Stimulated activated CD8-positive, alpha-beta memory T cell treated with anti-CD3 and anti-CD28 coated beads, Interleukin-2, amount 100 ng/mL, for 1 hour (primary cell): Measurements from ENCODE around the gene MICAL3.
"Not testable (repeated sequence)": the region's sequence is repeated elsewhere in the genome, so short reads cannot be mapped to it uniquely, and the experiment has no call there.

Experiments used
- DNase-seq, 2 donors: peaks; one replicate each; pipeline ENCODE4 v3.0.0-alpha.2; 2020; ENCODE audit warnings: low read depth in 2 of 2

The MICAL3 gene

GRCh38 chr22:17764036-17764435, 260.3 kb downstream of the MICAL3 start:
- DNase-seq, result no peak

DNA sequence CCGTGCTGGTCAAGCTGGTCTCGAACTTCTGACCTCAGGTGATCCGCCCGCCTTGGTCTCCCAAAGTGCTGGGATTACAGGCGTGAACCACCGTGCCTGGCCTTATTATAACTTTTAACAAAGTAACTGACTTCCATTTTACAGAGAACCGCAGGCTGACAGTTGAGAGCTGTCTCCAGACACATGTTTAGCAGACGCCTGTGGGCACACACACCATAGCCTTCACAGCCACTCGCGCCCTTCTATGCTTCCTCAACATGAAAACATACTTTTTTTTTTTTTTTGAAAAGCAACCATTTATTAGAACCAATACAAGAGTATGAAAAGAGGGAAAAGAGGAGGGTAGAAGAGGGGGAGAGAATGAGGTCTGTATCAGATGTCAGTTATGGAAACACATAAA, 260.9 kb downstream of the MICAL3 start:
- DNase-seq, result not testable (repeated sequence)

DNA sequence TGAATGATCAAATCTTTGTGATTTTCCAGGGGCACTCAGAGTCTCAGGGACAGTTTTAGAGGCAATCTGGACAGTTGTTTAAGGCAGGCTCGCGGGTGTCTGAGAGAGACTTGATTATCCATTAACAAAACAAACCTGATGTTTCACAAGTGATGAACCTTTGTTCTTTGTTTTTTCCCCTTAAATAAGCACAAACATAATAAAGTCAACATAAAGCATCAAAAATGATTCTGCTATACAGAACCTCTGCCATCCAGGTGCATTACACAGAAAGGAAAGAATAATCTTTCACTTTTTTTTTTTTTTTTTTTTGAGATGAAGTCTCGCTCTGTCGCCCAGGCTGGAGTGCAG, 263.2 kb downstream of the MICAL3 start:
- DNase-seq, result no peak

GRCh38 chr22:17754233-17754925, 270.0 kb downstream of the MICAL3 start:
- DNase-seq, result no peak

DNA sequence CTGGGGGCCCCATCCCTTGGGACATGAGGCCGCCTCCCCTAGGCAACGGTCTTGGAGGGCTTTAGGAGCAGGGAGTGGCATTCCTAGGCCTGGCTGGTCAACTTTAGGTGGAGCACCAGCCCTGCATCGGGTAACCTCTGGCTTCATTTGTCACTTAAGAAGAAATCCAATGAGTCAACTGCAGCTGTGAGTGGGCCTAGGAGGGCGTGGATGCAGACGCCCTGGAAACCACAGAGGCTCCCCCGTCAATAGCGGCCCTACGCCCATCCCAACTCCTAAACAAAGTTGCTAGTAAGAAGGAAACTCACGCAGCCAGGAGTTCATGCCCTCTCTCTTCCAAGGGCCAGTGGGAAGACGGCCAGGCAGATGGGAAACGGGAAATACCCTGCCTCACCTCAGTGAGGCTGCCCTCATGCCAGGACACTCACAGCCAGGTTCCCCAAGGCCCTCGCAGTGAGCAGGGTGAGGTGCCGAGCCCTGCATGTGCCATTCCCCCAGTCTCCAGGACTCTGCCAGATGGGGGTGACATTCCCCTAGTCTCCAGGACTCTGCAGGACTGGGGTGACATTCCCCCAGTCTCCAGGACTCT, 270.9 kb downstream of the MICAL3 start:
- no peak for DNase-seq

GRCh38 chr22:17751596-17751995, 272.8 kb downstream of the MICAL3 start:
- no peak for DNase-seq

DNA sequence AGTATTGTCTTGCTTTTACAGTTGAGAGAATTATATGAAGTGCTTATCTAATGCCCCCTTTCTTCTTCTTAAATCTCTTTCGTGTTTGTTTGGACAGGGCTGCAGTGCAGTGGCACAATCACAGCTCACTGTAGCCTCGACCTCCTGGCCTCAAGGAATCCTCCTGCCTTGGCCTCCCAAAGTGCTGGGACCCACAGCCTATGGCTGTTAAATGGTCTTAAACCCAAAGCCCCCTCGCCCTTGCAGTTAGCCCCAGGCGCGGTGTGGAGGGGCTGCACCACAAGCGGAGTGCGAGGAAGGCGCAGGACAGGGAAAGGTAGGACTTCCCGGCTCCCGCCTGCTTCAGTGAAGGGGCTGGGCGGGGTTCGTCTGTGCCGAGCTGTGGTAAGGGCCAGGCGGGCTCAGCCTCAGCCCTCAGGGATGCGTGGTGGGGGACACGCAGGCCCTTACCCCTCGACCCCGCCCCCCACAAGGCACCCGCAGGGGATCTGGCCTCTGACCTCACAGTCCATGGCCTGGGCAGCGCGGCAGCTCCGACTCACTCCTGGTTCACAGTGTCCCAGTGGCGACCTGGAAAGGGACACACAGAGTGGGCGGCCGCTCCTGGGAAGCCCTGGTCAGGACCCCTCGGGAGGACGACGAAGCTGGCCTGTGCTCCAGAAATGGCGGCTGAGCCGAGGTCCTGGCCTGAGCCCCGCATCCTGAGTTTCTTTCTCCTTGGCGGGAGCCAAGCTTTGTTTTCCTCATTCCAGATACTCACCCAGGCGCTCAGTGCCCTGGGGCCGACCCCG, 274.6 kb downstream of the MICAL3 start:
- no peak for DNase-seq

GRCh38 chr22:17748555-17749353, 275.6 kb downstream of the MICAL3 start:
- no peak for DNase-seq

- no peak for DNase-seq
These were observed 277.4 kb downstream of the MICAL3 start for GRCh38 chr22:17746916-17747315.

GRCh38 chr22:17744430-17744829, 279.9 kb downstream of the MICAL3 start:
- DNase-seq, result no peak

- no peak for DNase-seq
These were observed 280.5 kb downstream of the MICAL3 start for GRCh38 chr22:17743661-17744411.

DNA sequence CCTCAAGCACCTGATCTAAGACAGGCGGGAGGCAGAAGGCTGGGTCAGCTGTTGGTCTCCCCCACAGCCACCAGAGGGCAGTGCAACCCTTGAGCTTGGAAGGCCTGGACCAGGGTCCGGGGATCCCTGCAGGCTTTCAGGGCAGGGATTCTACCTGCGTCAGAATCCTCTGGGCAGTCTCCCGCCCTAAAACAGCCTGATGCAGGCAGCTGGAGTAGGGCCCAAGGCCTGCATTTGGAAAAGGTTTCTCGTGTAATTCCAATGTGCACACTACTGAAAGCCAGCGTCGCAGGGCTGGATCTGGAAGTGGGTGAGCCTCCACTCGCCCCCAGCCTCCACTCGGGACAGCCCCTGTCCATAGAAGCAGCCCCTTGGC, 281.8 kb downstream of the MICAL3 start:
- DNase-seq, result peak; percentile 21 to 30

- no peak for DNase-seq
These were observed 282.4 kb downstream of the MICAL3 start for GRCh38 chr22:17741866-17742526.

DNA sequence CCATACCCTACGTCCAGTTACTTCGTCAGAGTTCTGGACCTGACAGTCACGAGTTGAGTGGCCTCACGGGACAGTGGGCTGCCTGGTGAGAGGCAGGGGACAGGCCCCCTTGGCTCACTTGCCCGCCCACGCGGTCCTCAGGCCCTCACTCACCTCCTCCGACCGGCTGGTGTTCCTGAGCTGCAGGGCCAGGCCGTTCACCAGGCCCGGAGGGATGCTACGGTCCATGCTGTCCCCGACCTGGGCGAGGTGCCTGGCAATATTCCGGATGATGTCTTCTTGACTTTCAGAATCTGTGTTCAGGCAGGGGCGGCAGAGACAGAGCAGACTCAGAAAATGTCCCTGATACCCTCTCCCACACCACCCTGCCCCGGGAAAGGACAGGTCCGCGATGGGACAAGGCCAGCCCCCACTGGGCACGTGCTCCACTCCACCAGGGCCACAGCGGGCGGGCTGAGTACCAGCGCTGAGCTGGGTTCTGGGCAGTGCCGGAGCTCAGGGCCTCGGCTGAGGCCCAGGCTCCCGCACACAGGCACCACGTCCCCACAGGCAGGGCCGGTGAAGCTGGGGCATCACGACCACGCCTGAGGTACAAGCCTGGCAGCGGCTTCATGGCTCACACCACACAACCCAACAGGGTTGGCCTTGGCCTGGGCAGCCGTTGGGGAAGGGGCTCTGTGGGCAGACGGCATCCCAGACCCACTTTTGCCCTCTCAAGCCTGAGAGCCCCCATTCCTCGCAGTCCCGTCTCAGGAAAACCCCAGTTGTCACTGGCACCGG, 285.0 kb downstream of the MICAL3 start:
- DNase-seq, result no peak

DNA sequence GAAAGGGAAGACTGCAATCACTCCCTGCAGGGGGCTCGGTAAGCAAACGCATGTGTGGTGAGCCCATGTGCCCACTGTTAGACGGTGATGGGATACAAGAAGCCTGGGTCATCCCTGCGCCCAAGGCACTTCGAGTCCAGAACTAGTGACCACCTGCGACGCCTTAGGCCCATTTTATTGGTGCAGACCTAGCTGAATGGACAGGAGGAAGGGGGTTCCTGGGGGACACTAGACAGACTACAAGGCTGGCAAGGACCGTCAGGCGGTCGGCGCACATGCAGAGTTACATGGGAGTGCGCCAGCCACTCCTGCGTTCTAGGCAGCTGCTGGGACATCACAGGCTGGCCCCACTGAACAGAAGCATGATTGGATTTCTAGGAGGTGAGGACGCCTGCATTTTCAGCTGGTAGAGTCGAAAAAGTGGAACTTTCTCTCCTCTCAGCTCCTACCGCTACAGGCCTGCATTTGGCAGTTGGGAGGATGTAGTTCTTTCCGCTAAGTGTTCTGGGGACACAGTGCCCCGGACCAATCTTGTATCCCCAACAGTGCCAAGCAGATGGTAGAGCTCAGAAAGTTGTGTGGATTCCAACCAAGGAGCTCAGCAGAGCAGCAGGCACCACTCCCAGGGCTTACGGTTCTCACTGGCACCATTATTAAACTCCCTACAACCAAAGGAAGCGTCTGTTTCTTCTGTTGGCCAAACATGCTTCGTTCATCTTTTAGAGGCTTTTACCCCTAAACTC, 285.8 kb downstream of the MICAL3 start:
- DNase-seq, result no peak
